NCI-H2196 treated with DMSO at 0.1 percent for 48 hours (cell line): ENCODE measurements around the gene ADD1.

Experiments
- DNase-seq: peaks from one replicate; lab custom pipeline; 2025; ENCODE audit not compliant: unreplicated experiment; lab: John Stamatoyannopoulos, UW

The ADD1 gene

GRCh38 chr4:2820216-2820982 is 23.2 kb upstream of the ADD1 start:
- DNase-seq, result peak; percentile 91

GRCh38 chr4:2822461-2823300 is 21.0 kb upstream of the ADD1 start:
- DNase-seq, result no peak

GRCh38 chr4:2823301-2823670 is 20.4 kb upstream of the ADD1 start:
- no peak for DNase-seq

GRCh38 chr4:2823671-2824328 is 19.8 kb upstream of the ADD1 start:
- DNase-seq, result no peak

- no peak for DNase-seq
Observed at GRCh38 chr4:2824329-2824835, 19.3 kb upstream of the ADD1 start.

- DNase-seq, result no peak
Observed at GRCh38 chr4:2824836-2825381, 18.7 kb upstream of the ADD1 start.

- DNase-seq, result no peak
Observed at GRCh38 chr4:2825740-2826139, 17.9 kb upstream of the ADD1 start.

- no peak for DNase-seq
Observed at GRCh38 chr4:2827071-2827873, 16.4 kb upstream of the ADD1 start.

- no peak for DNase-seq
Observed at GRCh38 chr4:2827874-2828751, 15.5 kb upstream of the ADD1 start.

- DNase-seq, result no peak
Observed at GRCh38 chr4:2828758-2829181, 14.9 kb upstream of the ADD1 start.

- DNase-seq, result no peak
Observed at GRCh38 chr4:2829321-2829932, 14.2 kb upstream of the ADD1 start.

GRCh38 chr4:2829933-2830451 is 13.7 kb upstream of the ADD1 start:
- no peak for DNase-seq

GRCh38 chr4:2830632-2831610 is 12.7 kb upstream of the ADD1 start:
- DNase-seq, result no peak

- no peak for DNase-seq
Observed at GRCh38 chr4:2831611-2832308, 11.9 kb upstream of the ADD1 start.

- DNase-seq, result no peak
Observed at GRCh38 chr4:2832309-2832980, 11.2 kb upstream of the ADD1 start.

GRCh38 chr4:2832981-2833670 is 10.5 kb upstream of the ADD1 start:
- no peak for DNase-seq
